Measurements from ENCODE around the gene FCAMR.

The FCAMR gene

DNA sequence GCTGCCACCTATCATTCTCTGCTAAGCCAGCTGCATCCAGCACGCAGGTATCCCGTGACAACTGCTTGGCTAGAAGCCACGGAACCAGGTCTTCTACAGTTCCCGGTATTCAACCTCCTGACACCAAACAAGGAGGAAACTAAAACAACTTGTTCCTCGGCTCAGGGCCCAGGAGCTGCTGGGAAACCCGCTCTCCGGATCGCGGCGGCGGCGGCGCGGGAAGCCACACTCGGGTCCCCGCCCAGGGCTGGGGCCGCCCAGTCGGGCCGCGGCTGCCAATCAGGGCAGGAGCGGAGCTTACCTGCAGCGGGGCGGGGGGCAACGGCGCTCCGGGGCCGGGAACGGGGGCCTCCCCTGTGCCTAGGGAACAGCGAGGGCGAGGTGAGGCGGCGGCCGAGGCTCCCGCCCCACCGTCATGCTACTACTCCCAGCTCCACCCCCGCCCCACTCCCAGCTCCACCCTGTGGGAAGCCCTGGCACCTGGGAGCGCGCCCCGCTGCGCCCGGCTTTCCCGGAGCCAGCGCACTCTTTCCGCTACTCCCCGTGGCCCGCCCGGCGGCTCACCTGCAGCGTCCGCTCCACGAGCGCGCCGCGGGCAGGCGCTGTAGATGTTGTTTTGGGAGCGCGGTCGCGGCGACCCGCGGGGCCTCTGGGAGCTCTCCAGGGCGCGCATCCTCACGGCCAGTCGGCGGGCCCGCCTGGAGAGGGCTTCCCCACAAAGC is 60.9 kb downstream of the FCAMR start:
- peak; percentile 75 for DNase-seq

DNA sequence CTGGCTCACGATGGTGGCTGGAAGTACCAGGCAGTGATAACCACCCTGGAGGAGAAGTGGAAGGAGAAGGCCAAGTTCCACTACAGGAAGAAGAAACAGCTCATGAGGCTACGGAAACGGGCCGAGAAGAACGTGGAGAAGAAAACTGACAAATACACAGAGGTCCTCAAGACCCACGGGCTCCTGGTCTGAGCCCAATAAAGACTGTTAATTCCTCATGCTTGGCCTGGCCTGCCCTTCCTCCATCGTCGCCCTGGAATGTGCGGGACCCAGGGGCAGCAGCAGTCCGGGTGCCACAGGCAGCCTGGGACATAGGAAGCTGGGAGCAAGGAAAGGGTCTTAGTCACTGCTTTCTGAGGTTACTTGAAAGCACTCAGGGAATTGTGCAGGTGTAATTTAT is 62.2 kb downstream of the FCAMR start:
- no peak for DNase-seq
